Hepatocyte (in vitro differentiated cells): ENCODE data around the gene MDM2. TPM values are rescaled to one million over a fixed set of nuclear protein-coding genes. Genes with fewer than 3 reads are reported as not detected.
A peak's percentile ranks its signal among the peaks of the same experiment; 100 is the strongest.

ENCODE experiments used
- DNase-seq: peaks from one replicate; pipeline ENCODE4 v3.0.0-alpha.2; 2016; ENCODE audit warnings: low spot score
- H2AFZ ChIP-seq: fragments of 200-600 bp; sonication (generic); 2 replicates; pipeline ENCODE4 v1.6.0; 2016; ENCODE audit warnings: antibody characterized with exemption, mild to moderate bottlenecking
- H3K27ac ChIP-seq: fragments of 200-600 bp; sonication (generic); 2 replicates; pipeline ENCODE4 v1.5.1; 2016; ENCODE audit warnings: mild to moderate bottlenecking
- H3K27me3 ChIP-seq: fragments of 200-600 bp; sonication (generic); 2 replicates; pipeline ENCODE4 v1.6.1; 2016
- H3K36me3 ChIP-seq: fragments of 200-600 bp; sonication (generic); replicated peaks from 2 replicates; pipeline ENCODE4 v1.5.1; 2016; ENCODE audit warnings: low read depth; ENCODE audit not compliant: insufficient read depth
- H3K4me1 ChIP-seq: fragments of 200-600 bp; sonication (generic); 2 replicates; pipeline ENCODE4 v1.5.1; 2016; ENCODE audit warnings: mild to moderate bottlenecking, moderate library complexity; ENCODE audit not compliant: insufficient read depth
- H3K4me2 ChIP-seq: fragments of 200-600 bp; sonication (generic); 2 replicates; pipeline ENCODE4 v1.6.0; 2016
- H3K4me3 ChIP-seq: fragments of 200-600 bp; sonication (generic); 2 replicates; pipeline ENCODE4 v1.5.1; 2016; ENCODE audit warnings: mild to moderate bottlenecking
- H3K79me2 ChIP-seq: fragments of 200-600 bp; sonication (generic); 2 replicates; pipeline ENCODE4 v1.6.0; 2017; ENCODE audit warnings: mild to moderate bottlenecking
- H3K9me2 ChIP-seq: fragments of 200-600 bp; sonication (generic); replicated peaks from 2 replicates; pipeline ENCODE4 v1.6.0; 2017; ENCODE audit warnings: mild to moderate bottlenecking; ENCODE audit not compliant: insufficient read depth
- H3K9me3 ChIP-seq: fragments of 200-600 bp; sonication (generic); 2 replicates; pipeline ENCODE4 v1.5.1; 2016; ENCODE audit warnings: low read depth, mild to moderate bottlenecking
- H4K20me1 ChIP-seq: fragments of 200-600 bp; sonication (generic); 2 replicates; pipeline ENCODE4 v1.6.0; 2016; ENCODE audit warnings: mild to moderate bottlenecking; ENCODE audit not compliant: insufficient read depth, poor library complexity, severe bottlenecking
- EZH2 ChIP-seq: fragments of 200-600 bp; sonication (generic); IDR thresholded peaks from 2 replicates; pipeline ENCODE4 v1.6.1; 2016; ENCODE audit warnings: antibody characterized with exemption, mild to moderate bottlenecking, borderline replicate concordance
- EZH2phosphoT487 ChIP-seq: fragments of 200-600 bp; sonication (generic); IDR thresholded peaks from one replicate; pipeline ENCODE4 v1.6.1; 2018; ENCODE audit warnings: antibody characterized with exemption, mild to moderate bottlenecking, low read depth, moderate library complexity; ENCODE audit not compliant: unreplicated experiment, severe bottlenecking
- WGBS: methylation state at CpG from one replicate; pipeline ENCODE4 v1.1.6; 2016; ENCODE audit warnings: low lambda C conversion rate; ENCODE audit errors: missing lambda C conversion rate; 5-methylcytosine and 5-hydroxymethylcytosine counted together
- polyA plus RNA-seq: library from polyadenylated mRNA; unstranded; fragments of >200 nt; fragmentation: Nextera tagmentation; extraction: Ambion mirVana; gene quantifications from 2 replicates; pipeline ENCODE4 v1.2.1, GENCODE V29; 2016
- total RNA-seq: library from RNA; depleted of rRNA; stranded (reverse); fragments of >200 nt; gene quantifications from 2 replicates; pipeline ENCODE4 v1.2.3, GENCODE V29; 2014
- TF ChIP-seq, protein P1 (sequence below): fragments of 200-600 bp; sonication (generic); IDR thresholded peaks from 2 replicates; pipeline ENCODE4 v1.5.1; 2016; ENCODE audit warnings: antibody characterized with exemption, mild to moderate bottlenecking; ENCODE audit not compliant: poor library complexity

MDM2 gene
- total and polyA plus RNA-seq, 2 experiments from 2014 or later: 42.0 to 77.4 TPM

DNA sequence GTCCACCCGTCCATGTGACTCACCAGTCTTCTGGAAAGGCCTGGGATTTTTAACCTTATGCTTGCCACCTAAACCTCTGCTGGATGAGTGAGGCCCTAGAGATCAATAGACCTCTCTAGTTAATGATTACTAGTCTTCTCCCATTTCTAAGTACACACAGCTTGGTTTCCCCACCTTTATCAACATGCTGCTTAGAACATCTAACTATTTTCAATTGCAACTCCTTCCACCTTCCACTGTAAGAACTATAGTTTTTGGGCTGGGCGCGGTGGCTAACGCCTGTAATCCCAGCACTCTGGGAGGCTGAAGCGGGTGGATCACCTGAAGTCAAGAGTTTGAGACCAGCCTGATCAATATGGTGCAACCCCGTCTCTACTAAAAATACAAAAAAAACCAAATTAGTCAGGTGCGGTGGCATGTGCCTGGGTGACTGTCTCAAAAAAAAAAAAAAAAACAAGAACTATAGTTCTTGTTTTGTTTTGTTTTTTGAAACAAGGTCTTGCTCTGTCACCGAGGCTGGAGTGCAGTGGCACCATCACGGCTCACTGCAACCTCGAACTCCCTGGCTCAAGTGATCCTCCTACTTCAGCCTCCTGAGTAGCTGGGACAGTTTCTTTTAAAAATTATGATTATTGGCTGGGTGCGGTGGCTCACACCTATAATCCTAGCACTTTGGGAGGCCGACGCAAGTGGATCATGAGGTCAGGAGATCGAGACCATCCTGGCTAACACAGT, 18.7 kb upstream of the MDM2 start:
- Histone ChIP-seq H3K4me2 (peak overlapping the region; percentile 41), H3K36me3 (no peaks in the 10 kb centered on the region), H3K9me2 (no peaks in the 10 kb centered on the region), H3K4me1 (peaks cover 2% of the 10 kb centered on the region), H3K27me3 (no peaks in the 10 kb centered on the region), H4K20me1 (no peaks in the 10 kb centered on the region), H3K27ac (peak overlapping the region; percentile 35), H3K79me2 (no peaks in the 10 kb centered on the region), H2AFZ (no peak overlapping the region), H3K9me3 (no peaks in the 10 kb centered on the region), H3K4me3 (no peak overlapping the region)
- peak; percentile 37 for DNase-seq
- WGBS: 83% methylated on average over 14 of the region's 14 CpGs
- TF ChIP-seq EZH2phosphoT487 (no peak), EZH2 (no peak)
- TF ChIP-seq, protein P1, sequence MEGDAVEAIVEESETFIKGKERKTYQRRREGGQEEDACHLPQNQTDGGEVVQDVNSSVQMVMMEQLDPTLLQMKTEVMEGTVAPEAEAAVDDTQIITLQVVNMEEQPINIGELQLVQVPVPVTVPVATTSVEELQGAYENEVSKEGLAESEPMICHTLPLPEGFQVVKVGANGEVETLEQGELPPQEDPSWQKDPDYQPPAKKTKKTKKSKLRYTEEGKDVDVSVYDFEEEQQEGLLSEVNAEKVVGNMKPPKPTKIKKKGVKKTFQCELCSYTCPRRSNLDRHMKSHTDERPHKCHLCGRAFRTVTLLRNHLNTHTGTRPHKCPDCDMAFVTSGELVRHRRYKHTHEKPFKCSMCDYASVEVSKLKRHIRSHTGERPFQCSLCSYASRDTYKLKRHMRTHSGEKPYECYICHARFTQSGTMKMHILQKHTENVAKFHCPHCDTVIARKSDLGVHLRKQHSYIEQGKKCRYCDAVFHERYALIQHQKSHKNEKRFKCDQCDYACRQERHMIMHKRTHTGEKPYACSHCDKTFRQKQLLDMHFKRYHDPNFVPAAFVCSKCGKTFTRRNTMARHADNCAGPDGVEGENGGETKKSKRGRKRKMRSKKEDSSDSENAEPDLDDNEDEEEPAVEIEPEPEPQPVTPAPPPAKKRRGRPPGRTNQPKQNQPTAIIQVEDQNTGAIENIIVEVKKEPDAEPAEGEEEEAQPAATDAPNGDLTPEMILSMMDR: no peak

DNA sequence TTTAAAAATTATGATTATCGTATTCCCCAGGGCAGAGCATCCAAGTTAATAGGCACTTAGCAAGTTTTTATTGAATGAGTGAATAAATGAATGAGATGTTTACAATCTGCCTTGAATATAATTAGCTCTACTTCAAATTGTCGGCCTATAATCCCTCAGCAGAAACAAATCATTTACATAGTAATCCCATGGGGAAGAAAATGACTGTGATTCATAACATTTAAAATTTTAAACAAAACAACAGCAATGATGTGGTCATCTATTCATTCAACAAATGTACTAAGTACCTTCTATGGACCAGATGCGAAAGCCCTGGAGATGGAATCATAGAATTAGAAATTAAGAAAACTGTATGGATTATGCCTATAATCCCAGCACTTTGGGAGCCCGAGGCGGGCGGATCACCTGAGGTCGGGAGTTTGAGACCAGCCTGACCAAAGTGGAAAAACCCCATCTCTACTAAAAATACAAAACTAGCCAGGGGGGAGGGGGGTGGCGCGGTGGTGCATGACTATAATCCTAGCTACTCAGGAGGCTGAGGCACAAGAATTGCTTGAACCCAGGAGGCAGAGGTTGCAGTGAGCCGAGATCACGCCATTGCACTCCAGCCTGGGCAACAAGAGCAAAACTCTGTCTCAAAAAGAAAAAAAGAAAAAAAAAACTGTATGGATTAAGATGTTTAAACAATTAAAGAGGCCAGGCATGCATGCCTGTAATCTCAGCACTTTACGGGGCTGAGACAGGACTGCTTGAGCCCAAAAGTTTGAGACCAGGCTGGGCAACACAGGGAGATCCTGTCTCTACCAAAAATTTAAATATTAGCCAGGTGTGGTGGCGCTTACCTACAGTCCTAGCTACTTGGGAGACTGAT, 17.7 kb upstream of the MDM2 start:
- no peaks in the 10 kb centered on the region for H3K79me2 ChIP-seq
- no peak overlapping the region for H2AFZ ChIP-seq
- TF ChIP-seq EZH2 (no peak), EZH2phosphoT487 (no peak)
- TF ChIP-seq, protein P1: no peak
- H3K4me3 ChIP-seq: no peak overlapping the region
- H3K4me1 ChIP-seq: peaks cover 2% of the 10 kb centered on the region
- no peaks in the 10 kb centered on the region for H3K27me3 ChIP-seq
- H3K4me2 ChIP-seq: no peak overlapping the region
- H4K20me1 ChIP-seq: no peaks in the 10 kb centered on the region
- no peaks in the 10 kb centered on the region for H3K9me2 ChIP-seq
- H3K9me3 ChIP-seq: no peaks in the 10 kb centered on the region
- 96% methylated on average over 13 of the region's 13 CpGs for WGBS
- no peak overlapping the region for H3K27ac ChIP-seq
- no peaks in the 10 kb centered on the region for H3K36me3 ChIP-seq
- DNase-seq: no peak

- Histone ChIP-seq H3K36me3 (no peaks in the 10 kb centered on the region), H2AFZ (no peak overlapping the region), H3K4me2 (no peak overlapping the region), H3K4me1 (peaks cover 2% of the 10 kb centered on the region), H3K27me3 (no peaks in the 10 kb centered on the region), H3K27ac (no peak overlapping the region), H3K79me2 (no peaks in the 10 kb centered on the region), H4K20me1 (no peaks in the 10 kb centered on the region), H3K9me3 (no peaks in the 10 kb centered on the region), H3K4me3 (no peak overlapping the region), H3K9me2 (no peaks in the 10 kb centered on the region)
- WGBS: 60% methylated on average over 3 of the region's 3 CpGs
- no peak for DNase-seq
- no peak for TF ChIP-seq EZH2
- TF ChIP-seq EZH2phosphoT487: no peak
- TF ChIP-seq, protein P1: no peak
Observed at GRCh38 chr12:68790952-68791234, 17.1 kb upstream of the MDM2 start.
